BE2C (cell line): ENCODE measurements around the gene CREM.

Experiments
- DNase-seq: peaks from one replicate; pipeline ENCODE4 v3.0.0-alpha.2; 2020
- H3K27me3 ChIP-seq: fragments of 250-450 bp; sonication (Bioruptor Pico); 2 replicates; pipeline ENCODE4 v1.5.1; 2020; ENCODE audit warnings: mild to moderate bottlenecking
- H3K36me3 ChIP-seq: fragments of 250-450 bp; sonication (Bioruptor Pico); 2 replicates; pipeline ENCODE4 v1.5.1; 2020; ENCODE audit warnings: mild to moderate bottlenecking
- H3K4me1 ChIP-seq: fragments of 250-450 bp; sonication (Bioruptor Pico); 2 replicates; pipeline ENCODE4 v1.5.1; 2020
- H3K4me3 ChIP-seq: 2 replicates; pipeline ENCODE4 v1.5.1; 2011; ENCODE audit warnings: low read depth, low read length
- H3K9me3 ChIP-seq: fragments of 250-450 bp; sonication (Bioruptor Pico); 2 replicates; pipeline ENCODE4 v1.5.1; 2020
- TF ChIP-seq, protein P1 (sequence below): IDR thresholded peaks from 2 replicates; pipeline ENCODE4 v1.5.1; 2012; ENCODE audit warnings: mild to moderate bottlenecking, low read depth, low read length

CREM gene

DNA sequence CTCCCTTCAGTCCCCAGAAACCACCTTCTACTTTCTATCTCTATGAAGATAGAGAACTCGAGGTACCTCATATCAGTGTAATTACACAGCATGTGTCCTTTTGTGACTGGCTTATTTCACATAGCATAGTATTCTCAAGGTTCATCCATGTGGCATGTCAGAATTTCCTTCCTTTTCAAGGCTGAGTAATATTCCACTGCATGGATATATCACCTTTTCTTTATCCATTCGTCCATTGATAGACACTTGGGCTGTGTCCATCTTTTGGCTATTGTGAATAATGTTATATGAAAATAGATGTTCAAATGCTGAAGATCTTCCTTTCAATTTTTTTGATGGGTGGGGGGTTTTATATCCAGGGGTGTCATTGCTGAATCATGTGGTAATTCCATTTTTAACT lies 117.9 kb downstream of the CREM start:
- no peaks in the 10 kb centered on the region for H3K9me3 ChIP-seq
- TF ChIP-seq, protein P1, sequence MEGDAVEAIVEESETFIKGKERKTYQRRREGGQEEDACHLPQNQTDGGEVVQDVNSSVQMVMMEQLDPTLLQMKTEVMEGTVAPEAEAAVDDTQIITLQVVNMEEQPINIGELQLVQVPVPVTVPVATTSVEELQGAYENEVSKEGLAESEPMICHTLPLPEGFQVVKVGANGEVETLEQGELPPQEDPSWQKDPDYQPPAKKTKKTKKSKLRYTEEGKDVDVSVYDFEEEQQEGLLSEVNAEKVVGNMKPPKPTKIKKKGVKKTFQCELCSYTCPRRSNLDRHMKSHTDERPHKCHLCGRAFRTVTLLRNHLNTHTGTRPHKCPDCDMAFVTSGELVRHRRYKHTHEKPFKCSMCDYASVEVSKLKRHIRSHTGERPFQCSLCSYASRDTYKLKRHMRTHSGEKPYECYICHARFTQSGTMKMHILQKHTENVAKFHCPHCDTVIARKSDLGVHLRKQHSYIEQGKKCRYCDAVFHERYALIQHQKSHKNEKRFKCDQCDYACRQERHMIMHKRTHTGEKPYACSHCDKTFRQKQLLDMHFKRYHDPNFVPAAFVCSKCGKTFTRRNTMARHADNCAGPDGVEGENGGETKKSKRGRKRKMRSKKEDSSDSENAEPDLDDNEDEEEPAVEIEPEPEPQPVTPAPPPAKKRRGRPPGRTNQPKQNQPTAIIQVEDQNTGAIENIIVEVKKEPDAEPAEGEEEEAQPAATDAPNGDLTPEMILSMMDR = no peak
- no peaks in the 10 kb centered on the region for H3K36me3 ChIP-seq
- no peaks in the 10 kb centered on the region for H3K27me3 ChIP-seq
- no peak for DNase-seq
- H3K4me1 ChIP-seq = no peaks in the 10 kb centered on the region
- no peak overlapping the region for H3K4me3 ChIP-seq

DNA sequence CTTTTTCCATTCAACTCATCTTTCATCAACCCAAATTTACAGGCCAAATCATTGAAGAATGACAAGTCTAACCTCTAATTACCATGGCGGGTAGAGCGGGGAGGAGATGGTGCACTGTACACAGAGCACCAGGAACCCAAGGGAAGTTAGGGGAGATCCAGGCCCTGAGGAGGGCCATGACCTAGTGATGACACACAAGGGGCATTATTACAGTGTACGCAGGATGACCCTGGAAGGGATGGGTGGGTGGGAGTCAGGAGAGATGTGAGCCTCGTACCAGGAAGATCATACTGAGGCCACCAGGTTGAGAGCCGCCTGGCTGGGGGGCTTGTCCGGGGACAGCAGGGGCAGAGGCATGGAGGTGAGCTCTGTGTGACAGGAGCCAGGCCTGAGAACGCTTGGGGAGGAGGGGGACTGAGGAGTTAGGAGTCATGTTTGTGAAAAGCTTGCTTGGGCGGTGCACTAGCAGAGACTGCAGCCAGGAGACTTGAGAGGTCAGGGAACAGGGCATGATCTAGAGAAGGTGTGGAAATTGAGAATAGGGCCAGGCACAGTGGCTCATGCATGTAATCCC lies 120.2 kb downstream of the CREM start:
- H3K9me3 ChIP-seq = no peaks in the 10 kb centered on the region
- no peaks in the 10 kb centered on the region for H3K27me3 ChIP-seq
- TF ChIP-seq, protein P1 = no peak

DNA sequence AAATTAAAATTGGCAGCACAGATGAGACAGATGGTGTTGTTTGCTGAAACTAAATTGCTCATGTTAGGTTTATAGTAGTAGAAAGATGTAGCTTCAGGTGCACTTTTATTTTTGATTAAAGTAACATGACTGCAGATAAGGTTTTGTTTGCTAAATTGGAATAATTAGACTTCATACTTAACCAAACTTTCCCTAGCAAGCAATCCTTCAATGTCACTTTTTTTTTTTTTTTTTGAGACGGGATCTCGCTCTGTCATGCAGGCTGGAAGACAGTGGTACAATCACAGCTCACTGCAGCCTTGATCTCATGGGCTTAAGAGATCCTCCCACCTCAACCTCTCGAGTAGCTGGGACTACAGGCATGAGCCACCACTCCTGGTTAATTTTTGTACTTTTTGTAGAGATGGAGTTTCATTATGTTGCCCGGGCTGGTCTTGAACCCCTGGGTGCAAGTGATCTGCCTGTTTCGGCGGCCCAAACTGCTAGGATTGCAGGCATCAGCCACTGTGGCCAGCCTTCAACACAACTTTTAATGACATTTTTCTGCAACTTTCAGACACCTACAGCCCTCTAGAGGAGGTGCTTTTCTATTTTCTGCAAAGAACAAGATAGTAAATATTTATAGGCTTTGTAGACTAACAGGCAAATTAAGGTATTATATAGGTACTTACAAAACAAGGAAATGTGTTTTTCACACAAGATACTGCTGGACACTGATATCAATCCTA lies 124.9 kb downstream of the CREM start:
- TF ChIP-seq, protein P1 = no peak

More for the DNA sequence above, 120.2 kb downstream of the CREM start:
- Histone ChIP-seq H3K4me3 (no peak overlapping the region), H3K36me3 (no peaks in the 10 kb centered on the region), H3K4me1 (no peaks in the 10 kb centered on the region)
- DNase-seq = no peak

DNA sequence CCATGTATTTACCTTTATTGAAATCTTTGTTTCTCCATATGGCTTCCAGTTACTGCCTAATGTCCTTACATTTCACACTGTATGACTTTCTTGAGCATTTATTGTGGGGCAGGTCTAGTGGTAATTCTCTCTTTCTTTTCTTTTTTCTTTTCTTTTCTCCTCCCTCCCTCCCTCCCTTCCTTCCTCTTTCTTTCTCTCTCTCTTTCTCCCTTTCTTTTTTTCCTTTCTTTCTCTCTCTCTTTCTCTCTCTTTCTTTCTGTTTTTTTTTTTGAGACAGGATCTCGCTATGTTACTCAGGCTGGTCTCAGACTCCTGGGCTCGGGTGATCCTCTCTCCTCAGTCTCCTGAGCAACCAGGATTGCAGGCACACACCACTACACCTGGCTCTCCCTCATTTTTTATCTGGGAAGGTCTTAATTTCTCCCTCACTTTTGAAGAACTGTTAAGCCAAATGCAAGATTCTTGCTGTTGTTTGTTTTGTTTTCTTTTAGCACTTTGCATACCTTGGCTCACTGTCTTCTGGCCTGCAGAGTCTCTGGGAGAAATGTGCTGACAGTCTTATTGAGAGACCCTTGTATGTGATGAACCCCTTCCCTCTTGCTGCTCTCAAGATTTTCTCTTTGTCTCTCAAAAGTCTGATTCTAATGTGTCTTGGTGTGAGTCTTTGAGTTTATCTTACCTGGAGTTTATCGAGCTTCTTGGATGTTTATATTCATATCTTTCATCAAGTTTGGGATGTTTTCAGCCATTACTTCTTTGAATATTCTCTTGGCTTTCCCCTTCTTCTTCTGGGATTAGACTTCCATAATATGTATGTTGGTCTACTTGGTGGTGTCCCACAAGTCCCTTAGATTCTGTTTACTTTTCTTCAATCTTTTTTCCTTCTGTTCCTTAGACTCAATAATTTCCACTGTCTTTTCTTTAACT lies 130.7 kb downstream of the CREM start:
- no peaks in the 10 kb centered on the region for H3K9me3 ChIP-seq
- TF ChIP-seq, protein P1 = no peak

More for the DNA sequence above, 124.9 kb downstream of the CREM start:
- no peaks in the 10 kb centered on the region for H3K27me3 ChIP-seq
- H3K9me3 ChIP-seq = no peaks in the 10 kb centered on the region
- no peak for DNase-seq
- no peaks in the 10 kb centered on the region for H3K4me1 ChIP-seq
- no peak overlapping the region for H3K4me3 ChIP-seq
- H3K36me3 ChIP-seq = no peaks in the 10 kb centered on the region

DNA sequence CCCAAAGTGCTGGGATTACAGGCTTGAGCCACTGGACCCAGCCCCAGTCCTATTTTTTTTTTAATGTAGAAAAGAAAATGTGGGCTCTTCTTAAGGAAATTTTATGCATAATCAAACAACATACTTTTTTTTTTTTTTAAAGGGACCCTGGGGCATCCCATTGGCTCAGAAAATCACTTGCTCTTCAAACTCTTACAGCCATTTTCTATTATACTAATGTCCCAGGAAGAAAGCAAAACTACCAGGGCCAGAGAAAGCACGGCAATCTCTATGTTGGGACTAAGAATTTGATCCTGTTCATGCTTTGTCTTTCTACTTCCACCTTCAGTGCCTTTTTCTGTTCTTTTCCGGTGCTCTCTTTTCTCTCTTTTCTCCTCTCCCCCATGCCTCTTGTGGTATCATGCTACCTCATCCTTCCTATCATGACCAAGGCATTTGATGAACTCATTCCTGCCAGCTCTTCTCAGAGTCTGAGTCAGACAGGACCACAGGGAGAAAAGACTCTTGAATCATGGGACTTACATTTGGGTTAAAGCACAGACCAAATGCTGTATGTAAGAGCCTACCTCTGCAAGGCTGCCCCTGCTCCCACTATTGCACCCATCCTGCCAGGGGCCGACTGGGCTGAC lies 133.2 kb downstream of the CREM start:
- TF ChIP-seq, protein P1 = no peak
- no peaks in the 10 kb centered on the region for H3K27me3 ChIP-seq
- no peaks in the 10 kb centered on the region for H3K9me3 ChIP-seq
- no peaks in the 10 kb centered on the region for H3K4me1 ChIP-seq
- no peaks in the 10 kb centered on the region for H3K36me3 ChIP-seq
- no peak overlapping the region for H3K4me3 ChIP-seq
- no peak for DNase-seq

More for the DNA sequence above, 130.7 kb downstream of the CREM start:
- H3K36me3 ChIP-seq = no peaks in the 10 kb centered on the region
- H3K27me3 ChIP-seq = no peaks in the 10 kb centered on the region
- no peak for DNase-seq
- no peak overlapping the region for H3K4me3 ChIP-seq
- no peaks in the 10 kb centered on the region for H3K4me1 ChIP-seq
